ENCODE measurements around the gene ZBTB48.

GRCh38 chr1:6601923-6602668 lies 22.3 kb downstream of the ZBTB48 start:
- no peak; the same call in 1 of the 2 replicates for TF ChIP-seq MAX (IDR thresholded peaks at IDR 0.05; ENCODE audit: low read depth)
- TF ChIP-seq MXI1 (IDR thresholded peaks at IDR 0.05; ENCODE audit: low read depth, low read length): peak; percentile 65
- no peak for TF ChIP-seq CTCF (IDR thresholded peaks at IDR 0.05)
- no peak for TF ChIP-seq USF1 (IDR thresholded peaks at IDR 0.05; ENCODE audit: borderline replicate concordance, low read depth)

Data from SK-N-SH (cell line).